ENCODE results near the gene NAPA. TPM values are rescaled to one million over a fixed set of nuclear protein-coding genes. Genes with fewer than 3 reads are reported as not detected.

The NAPA gene
- total RNA-seq, 1 donor from 2014 or later: 28.2 TPM

DNA sequence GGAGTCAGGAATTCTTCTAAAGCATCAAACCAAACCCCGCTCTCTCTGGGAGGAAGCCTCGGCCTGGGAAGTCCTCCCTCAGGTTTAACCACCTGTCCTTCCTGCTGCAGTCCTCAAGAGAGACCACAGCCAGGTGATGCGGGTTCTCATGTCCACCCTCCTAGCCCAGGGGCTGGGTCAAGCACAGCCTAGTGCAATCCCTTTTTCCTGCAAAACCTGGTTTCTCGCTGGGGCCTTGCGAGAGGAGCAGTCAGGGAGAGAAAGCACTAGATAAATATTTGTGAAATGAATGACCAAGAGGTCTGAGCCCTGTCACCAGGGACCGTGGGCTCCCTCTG, 45.5 kb downstream of the NAPA start:
- H3K27ac ChIP-seq (ENCODE audit: low read depth, low read length): no peak overlapping the region
- no peak overlapping the region for H3K9ac ChIP-seq (ENCODE audit: low read depth in 1 of 3, low read length in 3 of 3)
- no peaks in the 10 kb centered on the region for H3K9me3 ChIP-seq (ENCODE audit: control insufficient read depth in 3 of 3, low read length in 3 of 3)

DNA sequence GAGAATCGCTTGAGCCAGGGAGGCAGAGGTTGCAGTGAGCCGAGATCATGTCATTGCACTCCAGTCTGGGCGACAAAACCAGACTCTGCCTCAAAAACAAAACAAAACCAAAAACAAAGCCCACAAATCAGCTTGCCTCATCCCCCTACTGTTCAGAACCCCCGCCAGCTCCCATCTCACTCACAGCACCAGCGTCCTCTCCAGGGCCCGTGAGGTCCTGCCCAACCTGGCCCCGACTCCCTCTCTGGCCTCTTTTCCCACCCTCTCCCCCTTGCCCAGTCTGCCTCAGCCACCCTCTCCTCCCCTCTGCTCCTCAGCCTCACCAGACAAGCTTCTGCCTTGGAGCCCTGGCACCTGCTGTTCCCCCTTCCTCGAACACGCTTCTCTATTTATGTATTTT, 46.9 kb downstream of the NAPA start:
- H3K9me3 ChIP-seq (ENCODE audit: control insufficient read depth in 3 of 3, low read length in 3 of 3): no peaks in the 10 kb centered on the region
- peaks cover 55 to 66% (median 58%) of the 10 kb centered on the region in 3 donors for H3K27me3 ChIP-seq (ENCODE audit: control insufficient read depth in 3 of 3, insufficient read depth in 3 of 3, low read length in 3 of 3)
- H3K4me3 ChIP-seq (ENCODE audit: low read length in 3 of 3): no peak overlapping the region
- no peaks in the 10 kb centered on the region for H3K4me1 ChIP-seq (ENCODE audit: control insufficient read depth in 3 of 3, insufficient read depth in 3 of 3, low read length in 3 of 3)
- H3K36me3 ChIP-seq (ENCODE audit: control insufficient read depth in 3 of 3, insufficient read depth in 3 of 3, low read length in 3 of 3): no peaks in the 10 kb centered on the region
- no peak overlapping the region for H3K27ac ChIP-seq (ENCODE audit: low read depth, low read length)
- no peak overlapping the region for H3K9ac ChIP-seq (ENCODE audit: low read depth in 1 of 3, low read length in 3 of 3)

More for the DNA sequence above, 45.5 kb downstream of the NAPA start:
- peaks cover 60 to 71% (median 62%) of the 10 kb centered on the region in 3 donors for H3K27me3 ChIP-seq (ENCODE audit: control insufficient read depth in 3 of 3, insufficient read depth in 3 of 3, low read length in 3 of 3)
- H3K4me1 ChIP-seq (ENCODE audit: control insufficient read depth in 3 of 3, insufficient read depth in 3 of 3, low read length in 3 of 3): no peaks in the 10 kb centered on the region
- no peaks in the 10 kb centered on the region for H3K36me3 ChIP-seq (ENCODE audit: control insufficient read depth in 3 of 3, insufficient read depth in 3 of 3, low read length in 3 of 3)
- H3K4me3 ChIP-seq (ENCODE audit: low read length in 3 of 3): no peak overlapping the region

DNA sequence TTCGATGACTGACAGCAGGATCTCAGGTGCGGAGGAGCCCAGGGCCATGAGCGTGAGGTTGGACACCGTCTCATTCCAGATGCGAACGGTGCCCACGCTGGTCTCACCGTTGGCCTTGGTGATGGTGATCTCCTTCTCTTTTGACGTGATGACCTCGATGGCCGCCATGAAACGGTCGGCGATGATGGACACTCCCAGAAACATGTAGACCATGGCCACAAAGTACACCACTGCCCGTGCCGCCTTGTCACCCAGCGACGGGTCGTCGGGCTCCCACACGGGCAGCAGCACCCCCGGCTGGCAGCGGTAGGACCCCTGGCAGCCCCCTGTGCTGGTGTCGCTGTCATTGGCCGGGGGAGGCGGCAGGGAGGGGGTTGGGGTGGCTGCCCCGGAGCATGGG, 48.9 kb downstream of the NAPA start:
- Histone ChIP-seq H3K9ac (ENCODE audit: low read depth in 1 of 3, low read length in 3 of 3) (no peak overlapping the region), H3K9me3 (ENCODE audit: control insufficient read depth in 3 of 3, low read length in 3 of 3) (no peaks in the 10 kb centered on the region), H3K36me3 (ENCODE audit: control insufficient read depth in 3 of 3, insufficient read depth in 3 of 3, low read length in 3 of 3) (no peaks in the 10 kb centered on the region), H3K27me3 (ENCODE audit: control insufficient read depth in 3 of 3, insufficient read depth in 3 of 3, low read length in 3 of 3) (peaks cover 43 to 49% (median 44%) of the 10 kb centered on the region in 3 donors), H3K4me1 (ENCODE audit: control insufficient read depth in 3 of 3, insufficient read depth in 3 of 3, low read length in 3 of 3) (no peaks in the 10 kb centered on the region), H3K27ac (ENCODE audit: low read depth, low read length) (no peak overlapping the region), H3K4me3 (ENCODE audit: low read length in 3 of 3) (no peak overlapping the region)

DNA sequence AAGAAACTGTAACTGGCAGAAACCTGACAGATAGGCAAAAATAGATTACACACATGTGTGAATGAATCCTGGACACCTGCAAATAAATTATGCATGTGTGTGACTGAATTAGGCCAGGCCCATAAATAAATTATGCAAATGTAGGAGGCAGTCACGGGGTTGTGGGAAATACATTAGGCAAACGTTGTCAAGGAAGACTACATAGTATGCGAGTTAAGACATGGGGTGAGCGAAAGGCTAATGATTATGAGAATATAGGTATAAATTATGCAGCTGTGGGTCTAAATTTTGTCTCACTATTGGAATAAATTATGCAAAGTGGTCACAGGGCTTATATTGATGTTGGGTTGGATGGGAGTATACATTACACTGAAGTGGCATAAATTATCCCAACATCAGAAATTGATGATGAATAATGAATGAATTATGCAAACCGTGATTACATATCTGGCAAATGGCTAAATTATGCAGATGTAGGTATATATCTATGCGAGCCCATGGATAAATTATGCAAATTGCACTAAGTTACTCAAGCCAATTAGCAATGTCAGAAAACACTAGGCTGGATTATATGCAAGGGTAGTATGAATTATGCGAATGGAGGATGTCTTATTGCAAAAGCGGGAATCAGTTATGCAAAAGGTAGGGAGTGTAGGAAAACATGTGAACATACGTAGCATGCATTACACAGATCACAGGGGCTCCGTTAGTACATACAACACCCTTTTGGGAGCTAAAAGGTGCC, 50.0 kb downstream of the NAPA start:
- no peaks in the 10 kb centered on the region for H3K9me3 ChIP-seq (ENCODE audit: control insufficient read depth in 3 of 3, low read length in 3 of 3)
- no peaks in the 10 kb centered on the region for H3K36me3 ChIP-seq (ENCODE audit: control insufficient read depth in 3 of 3, insufficient read depth in 3 of 3, low read length in 3 of 3)
- no peaks in the 10 kb centered on the region for H3K4me1 ChIP-seq (ENCODE audit: control insufficient read depth in 3 of 3, insufficient read depth in 3 of 3, low read length in 3 of 3)
- H3K4me3 ChIP-seq (ENCODE audit: low read length in 3 of 3): no peak overlapping the region
- H3K27me3 ChIP-seq (ENCODE audit: control insufficient read depth in 3 of 3, insufficient read depth in 3 of 3, low read length in 3 of 3): peaks cover 36 to 43% (median 40%) of the 10 kb centered on the region in 3 donors
- no peak overlapping the region for H3K9ac ChIP-seq (ENCODE audit: low read depth in 1 of 3, low read length in 3 of 3)
- H3K27ac ChIP-seq (ENCODE audit: low read depth, low read length): no peak overlapping the region

DNA sequence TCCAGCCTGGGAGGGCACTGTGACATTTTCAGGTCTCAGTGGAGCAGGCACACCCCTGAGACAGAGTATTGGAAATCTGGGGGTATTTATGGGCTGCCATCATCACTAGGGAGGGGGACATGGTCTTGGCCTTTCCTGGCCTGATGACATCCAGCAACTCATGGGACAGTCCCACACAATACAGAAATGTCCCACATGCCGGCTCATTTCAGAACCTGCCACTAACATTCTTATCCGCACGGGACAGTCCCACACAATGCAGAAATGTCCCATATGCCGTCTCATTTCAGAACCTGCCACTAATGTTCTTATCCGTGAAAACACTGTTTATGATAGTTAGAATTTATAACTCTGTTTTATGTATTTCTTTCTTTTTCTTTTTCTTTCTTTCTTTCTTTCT, 53.0 kb downstream of the NAPA start:
- Histone ChIP-seq H3K27me3 (ENCODE audit: control insufficient read depth in 3 of 3, insufficient read depth in 3 of 3, low read length in 3 of 3) (peaks cover 36 to 44% (median 42%) of the 10 kb centered on the region in 3 donors), H3K36me3 (ENCODE audit: control insufficient read depth in 3 of 3, insufficient read depth in 3 of 3, low read length in 3 of 3) (no peaks in the 10 kb centered on the region), H3K4me1 (ENCODE audit: control insufficient read depth in 3 of 3, insufficient read depth in 3 of 3, low read length in 3 of 3) (no peaks in the 10 kb centered on the region), H3K9ac (ENCODE audit: low read depth in 1 of 3, low read length in 3 of 3) (no peak overlapping the region), H3K27ac (ENCODE audit: low read depth, low read length) (no peak overlapping the region), H3K4me3 (ENCODE audit: low read length in 3 of 3) (no peak overlapping the region), H3K9me3 (ENCODE audit: control insufficient read depth in 3 of 3, low read length in 3 of 3) (no peaks in the 10 kb centered on the region)

DNA sequence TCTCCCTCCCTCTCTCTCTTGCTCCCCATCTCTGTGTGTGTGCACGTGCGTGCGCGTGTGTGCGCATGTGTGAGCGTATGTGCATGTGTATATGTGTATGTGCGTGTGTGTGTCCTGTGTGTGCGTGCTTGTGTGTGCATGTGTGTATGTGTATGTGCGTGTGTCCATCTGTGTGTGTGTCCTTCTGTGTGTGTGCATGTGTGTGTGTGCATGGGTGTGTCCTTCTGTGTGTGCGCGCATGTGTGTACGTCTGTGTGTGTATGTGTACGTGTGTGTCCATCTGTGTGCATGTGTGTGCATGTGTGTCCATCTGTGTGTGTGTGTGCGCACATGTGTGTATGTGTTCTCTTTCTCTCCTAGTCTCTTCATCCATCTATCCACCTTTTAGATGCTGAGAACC, 55.4 kb downstream of the NAPA start:
- Histone ChIP-seq H3K9me3 (ENCODE audit: control insufficient read depth in 3 of 3, low read length in 3 of 3) (peaks cover 3 to 10% (median 10%) of the 10 kb centered on the region in 3 donors), H3K4me3 (ENCODE audit: low read length in 3 of 3) (no peak overlapping the region), H3K4me1 (ENCODE audit: control insufficient read depth in 3 of 3, insufficient read depth in 3 of 3, low read length in 3 of 3) (no peaks in the 10 kb centered on the region), H3K9ac (ENCODE audit: low read depth in 1 of 3, low read length in 3 of 3) (no peak overlapping the region), H3K27ac (ENCODE audit: low read depth, low read length) (no peak overlapping the region), H3K36me3 (ENCODE audit: control insufficient read depth in 3 of 3, insufficient read depth in 3 of 3, low read length in 3 of 3) (no peaks in the 10 kb centered on the region), H3K27me3 (ENCODE audit: control insufficient read depth in 3 of 3, insufficient read depth in 3 of 3, low read length in 3 of 3) (peaks cover 46 to 50% (median 47%) of the 10 kb centered on the region in 3 donors)

DNA sequence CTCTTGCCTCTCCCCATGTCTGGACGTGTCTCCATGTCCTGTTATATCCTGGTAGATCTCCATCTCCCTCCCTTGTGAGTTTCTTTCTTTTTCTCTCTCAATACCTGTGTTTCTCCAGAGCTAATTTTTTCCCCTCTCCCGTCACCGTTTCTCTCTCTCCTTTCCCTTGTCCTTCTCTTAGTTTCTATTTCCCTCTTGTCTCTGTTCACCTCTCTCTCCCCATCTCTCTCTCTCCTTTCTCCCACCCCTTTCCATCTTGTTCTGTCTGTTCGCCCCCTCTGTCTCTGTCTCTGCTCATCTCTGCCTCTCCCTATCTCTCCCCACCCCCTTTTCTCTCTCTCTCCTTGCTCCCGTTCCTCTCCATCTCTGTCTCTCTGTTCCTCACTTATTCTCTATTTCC, 56.2 kb downstream of the NAPA start:
- H3K9ac ChIP-seq (ENCODE audit: low read depth in 1 of 3, low read length in 3 of 3): no peak overlapping the region
- H3K4me3 ChIP-seq (ENCODE audit: low read length in 3 of 3): no peak overlapping the region
- H3K27me3 ChIP-seq (ENCODE audit: control insufficient read depth in 3 of 3, insufficient read depth in 3 of 3, low read length in 3 of 3): peaks cover 46 to 51% (median 47%) of the 10 kb centered on the region in 3 donors
- no peak overlapping the region for H3K27ac ChIP-seq (ENCODE audit: low read depth, low read length)
- H3K4me1 ChIP-seq (ENCODE audit: control insufficient read depth in 3 of 3, insufficient read depth in 3 of 3, low read length in 3 of 3): no peaks in the 10 kb centered on the region
- H3K36me3 ChIP-seq (ENCODE audit: control insufficient read depth in 3 of 3, insufficient read depth in 3 of 3, low read length in 3 of 3): no peaks in the 10 kb centered on the region
- peaks cover 4 to 10% (median 10%) of the 10 kb centered on the region in 3 donors for H3K9me3 ChIP-seq (ENCODE audit: control insufficient read depth in 3 of 3, low read length in 3 of 3)

DNA sequence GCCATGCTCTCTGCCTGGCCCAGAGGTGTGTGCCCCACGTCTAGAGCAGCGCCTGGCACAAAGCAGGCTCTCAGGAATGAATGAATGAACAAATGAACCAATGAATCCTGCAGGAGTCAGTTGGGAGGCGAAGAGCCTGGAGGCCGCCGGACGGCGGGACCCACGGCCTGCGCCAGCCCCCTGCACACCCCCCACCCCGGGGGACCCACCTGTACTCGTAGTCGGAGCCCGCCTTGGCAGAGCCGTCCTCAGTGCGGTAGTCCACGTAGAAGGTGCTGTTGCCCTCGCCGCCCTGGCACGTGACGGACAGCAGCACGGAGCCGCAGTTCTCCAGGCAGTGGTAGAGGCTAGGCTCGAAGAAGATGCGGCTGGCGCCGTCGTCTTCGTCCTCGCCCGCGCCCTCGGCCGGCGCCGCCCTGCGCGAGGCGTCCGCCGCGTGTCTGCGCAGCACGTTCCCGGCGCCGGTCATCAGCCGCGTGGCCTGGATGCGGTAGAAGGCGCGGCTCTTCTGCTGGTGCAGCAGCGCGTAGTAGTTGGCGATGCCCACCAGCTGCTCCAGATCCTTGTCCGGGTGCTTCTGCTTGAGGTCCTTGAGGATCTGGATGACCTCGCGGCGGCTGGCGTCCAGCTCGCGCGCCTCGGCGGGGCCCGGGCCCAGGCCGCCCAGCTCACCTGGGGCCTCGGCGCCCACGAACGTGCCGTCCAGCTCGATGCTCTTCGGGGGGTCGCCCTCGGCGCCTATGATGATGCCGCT, 58.0 kb downstream of the NAPA start:
- no peak overlapping the region for H3K27ac ChIP-seq (ENCODE audit: low read depth, low read length)
- no peak overlapping the region for H3K4me3 ChIP-seq (ENCODE audit: low read length in 3 of 3)
- H3K9me3 ChIP-seq (ENCODE audit: control insufficient read depth in 3 of 3, low read length in 3 of 3): peaks cover 4 to 10% (median 10%) of the 10 kb centered on the region in 3 donors
- no peak overlapping the region for H3K9ac ChIP-seq (ENCODE audit: low read depth in 1 of 3, low read length in 3 of 3)
- peaks cover 50 to 56% (median 53%) of the 10 kb centered on the region in 3 donors for H3K27me3 ChIP-seq (ENCODE audit: control insufficient read depth in 3 of 3, insufficient read depth in 3 of 3, low read length in 3 of 3)
- H3K4me1 ChIP-seq (ENCODE audit: control insufficient read depth in 3 of 3, insufficient read depth in 3 of 3, low read length in 3 of 3): no peaks in the 10 kb centered on the region
- no peaks in the 10 kb centered on the region for H3K36me3 ChIP-seq (ENCODE audit: control insufficient read depth in 3 of 3, insufficient read depth in 3 of 3, low read length in 3 of 3)

DNA sequence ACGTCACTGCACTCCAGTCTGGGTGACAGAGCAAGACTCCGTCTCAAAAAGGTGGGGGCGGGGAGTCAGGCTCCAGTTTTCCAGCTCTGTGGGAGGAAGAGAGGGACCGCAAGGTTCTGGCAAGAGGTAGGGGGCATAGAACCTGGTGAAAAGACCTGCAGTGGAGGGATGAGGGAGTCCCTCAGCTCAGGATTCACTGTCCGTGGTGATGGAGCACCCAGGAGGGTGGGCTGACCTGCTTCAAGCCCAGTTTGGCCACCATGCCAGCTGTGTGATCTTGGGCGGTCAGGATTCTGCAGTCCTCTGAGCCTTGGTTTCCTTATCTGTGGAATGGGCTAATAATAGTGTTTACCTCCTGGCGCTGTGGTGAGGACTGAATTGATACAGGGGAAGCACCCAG, 64.4 kb downstream of the NAPA start:
- Histone ChIP-seq H3K4me3 (ENCODE audit: low read length in 3 of 3) (no peak overlapping the region), H3K9ac (ENCODE audit: low read depth in 1 of 3, low read length in 3 of 3) (no peak overlapping the region), H3K4me1 (ENCODE audit: control insufficient read depth in 3 of 3, insufficient read depth in 3 of 3, low read length in 3 of 3) (peaks cover 0 to 13% (median 5%) of the 10 kb centered on the region in 3 donors), H3K36me3 (ENCODE audit: control insufficient read depth in 3 of 3, insufficient read depth in 3 of 3, low read length in 3 of 3) (no peaks in the 10 kb centered on the region), H3K27ac (ENCODE audit: low read depth, low read length) (no peak overlapping the region), H3K9me3 (ENCODE audit: control insufficient read depth in 3 of 3, low read length in 3 of 3) (peaks cover under 1 to 5% (median 2%) of the 10 kb centered on the region in 3 donors), H3K27me3 (ENCODE audit: control insufficient read depth in 3 of 3, insufficient read depth in 3 of 3, low read length in 3 of 3) (peaks cover 57 to 62% (median 59%) of the 10 kb centered on the region in 3 donors)

DNA sequence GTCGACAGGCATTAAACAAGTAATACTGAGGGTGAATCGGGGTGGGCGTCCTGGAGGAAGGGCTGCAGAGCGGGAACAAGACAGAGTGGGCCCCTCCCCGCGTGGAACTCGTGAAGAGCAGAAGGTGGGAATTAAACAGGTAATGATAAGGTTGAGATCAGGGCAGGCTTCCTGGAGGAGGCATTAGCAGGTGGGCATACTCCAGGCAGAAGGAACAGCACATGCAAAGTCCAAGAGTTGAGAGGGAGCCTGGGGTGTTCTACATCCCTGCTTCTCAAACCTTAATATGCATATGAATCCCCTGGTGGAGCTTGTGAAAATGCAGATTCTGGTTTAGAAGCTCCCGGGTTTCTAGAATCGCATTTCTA, 66.5 kb downstream of the NAPA start:
- Histone ChIP-seq H3K36me3 (ENCODE audit: control insufficient read depth in 3 of 3, insufficient read depth in 3 of 3, low read length in 3 of 3) (no peaks in the 10 kb centered on the region), H3K9me3 (ENCODE audit: control insufficient read depth in 3 of 3, low read length in 3 of 3) (no peaks in the 10 kb centered on the region), H3K9ac (ENCODE audit: low read depth in 1 of 3, low read length in 3 of 3) (no peak overlapping the region), H3K4me3 (ENCODE audit: low read length in 3 of 3) (no peak overlapping the region), H3K27me3 (ENCODE audit: control insufficient read depth in 3 of 3, insufficient read depth in 3 of 3, low read length in 3 of 3) (peaks cover 72 to 75% (median 73%) of the 10 kb centered on the region in 3 donors), H3K4me1 (ENCODE audit: control insufficient read depth in 3 of 3, insufficient read depth in 3 of 3, low read length in 3 of 3) (peaks cover 0 to 15% (median 8%) of the 10 kb centered on the region in 3 donors), H3K27ac (ENCODE audit: low read depth, low read length) (no peak overlapping the region)

All from skeletal muscle tissue (tissue), 4 donors.